CD14-positive monocyte (primary cell): ENCODE data around the gene BRINP3. TPM values are rescaled to one million over a fixed set of nuclear protein-coding genes. Genes with fewer than 3 reads are reported as not detected.

Experiments
- DNase-seq, 3 donors: peaks; one replicate each; pipeline ENCODE4 v3.0.0-alpha.2; 2011 to 2022
- H2AFZ ChIP-seq: 2 replicates; pipeline ENCODE4 v1.6.0; 2012; ENCODE audit warnings: mild to moderate bottlenecking, low read depth, low read length, inconsistent platforms; ENCODE audit not compliant: insufficient read depth, poor library complexity, severe bottlenecking
- H3K27ac ChIP-seq, 2 donors: 1 replicate in 1 of 2; 2 replicates in 1 of 2; pipeline ENCODE4 v1.5.1; 2012 to 2013; ENCODE audit warnings: low read length in 2 of 2, control low read depth in 1 of 2, inconsistent platforms in 1 of 2, low read depth in 1 of 2, mild to moderate bottlenecking in 1 of 2
- H3K27me3 ChIP-seq, 2 donors: one replicate each; pipeline versions ENCODE4 v1.6.0 to v1.6.1; 2011 to 2013; ENCODE audit warnings: low read length in 2 of 2; ENCODE audit not compliant: control insufficient read depth in 2 of 2, insufficient read depth in 2 of 2
- H3K36me3 ChIP-seq, 2 donors: replicated peaks in 1 of 2; 1 replicate in 1 of 2; 2 replicates in 1 of 2; pipeline versions ENCODE4 v1.5.1 to v1.6.1; 2012 to 2013; ENCODE audit warnings: low read length in 2 of 2, control low read depth in 1 of 2, inconsistent platforms in 1 of 2, mild to moderate bottlenecking in 1 of 2; ENCODE audit not compliant: insufficient read depth in 2 of 2, control insufficient read depth in 1 of 2
- H3K4me1 ChIP-seq, 2 donors: 1 replicate in 1 of 2; 2 replicates in 1 of 2; pipeline versions ENCODE4 v1.5.1 to v1.6.1; 2012 to 2013; ENCODE audit warnings: low read length in 2 of 2, control low read depth in 1 of 2, inconsistent platforms in 1 of 2, mild to moderate bottlenecking in 1 of 2, moderate library complexity in 1 of 2; ENCODE audit not compliant: insufficient read depth in 2 of 2, control insufficient read depth in 1 of 2
- H3K4me2 ChIP-seq: replicated peaks from 2 replicates; pipeline ENCODE3; 2012; ENCODE audit warnings: low read length, moderate library complexity, mild to moderate bottlenecking; ENCODE audit not compliant: poor library complexity, severe bottlenecking; ENCODE audit errors: extremely low read depth
- H3K4me3 ChIP-seq, 3 experiments: fragments of 200-600 bp in 1 of 3; sonication (generic) in 1 of 3; replicated peaks in 1 of 3; 1 replicate in 2 of 3; 2 replicates in 1 of 3; pipeline ENCODE4 v1.5.1; 2011 to 2013; ENCODE audit warnings: low read length in 3 of 3, mild to moderate bottlenecking in 3 of 3, control low read depth in 2 of 3, low read depth in 2 of 3, inconsistent platforms in 1 of 3, moderate library complexity in 1 of 3
- H3K79me2 ChIP-seq: 2 replicates; pipeline ENCODE4 v1.6.0; 2012; ENCODE audit warnings: mild to moderate bottlenecking, control low read depth, inconsistent platforms, low read length, moderate library complexity; ENCODE audit not compliant: insufficient read depth
- H3K9ac ChIP-seq: 2 replicates; pipeline ENCODE4 v1.6.0; 2017; ENCODE audit warnings: low read length, mild to moderate bottlenecking; ENCODE audit not compliant: insufficient read depth, poor library complexity, severe bottlenecking
- H3K9me3 ChIP-seq, 2 donors: replicated peaks in 1 of 2; 1 replicate in 1 of 2; 2 replicates in 1 of 2; pipeline versions ENCODE4 v1.5.1 to v1.6.1; 2012 to 2013; ENCODE audit warnings: low read length in 2 of 2, control low read depth in 1 of 2; ENCODE audit not compliant: control insufficient read depth in 1 of 2, insufficient read depth in 1 of 2
- H4K20me1 ChIP-seq: 2 replicates; pipeline ENCODE4 v1.6.0; 2012; ENCODE audit warnings: mild to moderate bottlenecking, low read length, control low read depth, moderate library complexity; ENCODE audit not compliant: insufficient read depth
- H3K27ac Mint-ChIP-seq, 7 donors: one replicate each; pipeline ENCODE4 v1.8.0; 2020; ENCODE audit warnings: mild to moderate bottlenecking in 7 of 7, mixed read lengths in 7 of 7, moderate library complexity in 6 of 7, inconsistent platforms in 2 of 7
- H3K27me3 Mint-ChIP-seq, 3 donors: one replicate each; pipeline ENCODE4 v1.8.0; 2021 to 2022; ENCODE audit warnings: low read depth in 3 of 3, mild to moderate bottlenecking in 3 of 3, mixed read lengths in 3 of 3, moderate library complexity in 3 of 3, inconsistent platforms in 1 of 3
- H3K36me3 Mint-ChIP-seq, 2 donors: one replicate each; pipeline ENCODE4 v1.8.0; 2020; ENCODE audit warnings: mixed read lengths in 2 of 2, inconsistent platforms in 1 of 2, mild to moderate bottlenecking in 1 of 2
- H3K4me1 Mint-ChIP-seq: one replicate; pipeline ENCODE4 v1.8.0; 2020; ENCODE audit warnings: mild to moderate bottlenecking, mixed read lengths
- H3K4me3 Mint-ChIP-seq, 2 donors: one replicate each; pipeline ENCODE4 v1.8.0; 2020; ENCODE audit warnings: mild to moderate bottlenecking in 2 of 2, mixed read lengths in 2 of 2, moderate library complexity in 1 of 2
- H3K9me3 Mint-ChIP-seq, 7 donors: one replicate each; pipeline ENCODE4 v1.8.0; 2020 to 2022; ENCODE audit warnings: mixed read lengths in 7 of 7, mild to moderate bottlenecking in 6 of 7, moderate library complexity in 6 of 7, inconsistent platforms in 2 of 7
- CTCF ChIP-seq: fragments of 200-600 bp; IDR thresholded peaks from one replicate; pipeline ENCODE4 v1.8.0; 2022; ENCODE audit warnings: antibody characterized with exemption, mild to moderate bottlenecking
- WGBS: methylation state at CpG from one replicate; pipeline ENCODE4 v1.1.5; 2013; ENCODE audit warnings: missing lambda C conversion rate; ENCODE audit not compliant: insufficient coverage; 5-methylcytosine and 5-hydroxymethylcytosine counted together
- intact Hi-C, 2 donors: fragments of 100-400 bp; cut with micrococcal nuclease; formaldehyde crosslinking; loops; one replicate each; pipeline versions ENCODE4 v1.15.0 to v1.15.1; 2023
- polyA plus RNA-seq, 3 donors: library from polyadenylated mRNA; depleted of rRNA in 1 of 3; unstranded in 2 of 3; stranded (reverse) in 1 of 3; fragments of 300-500 nt in 2 of 3; fragments of >200 nt in 1 of 3; fragmentation: Illumina TruSeq in 2 of 3; gene quantifications; 1 replicate in 2 of 3; 2 replicates in 1 of 3; pipeline ENCODE4 v1.2.3, GENCODE V29; 2012 to 2021

The BRINP3 gene
- polyA plus RNA-seq, 3 donors: not detected

- H2AFZ ChIP-seq: no peak overlapping the region
- no peaks in the 10 kb centered on the region for H3K9me3 ChIP-seq
- no peaks in the 10 kb centered on the region for H3K27me3 ChIP-seq
- intact Hi-C loops: no loop called here
- Mint-ChIP-seq H3K4me1 (no peaks in the 10 kb centered on the region), H3K9me3 (peaks cover 0 to 2% (median 0%) of the 10 kb centered on the region in 7 donors), H3K36me3 (no peaks in the 10 kb centered on the region), H3K27ac (no peak overlapping the region), H3K4me3 (no peak overlapping the region), H3K27me3 (no peaks in the 10 kb centered on the region)
- no peak for DNase-seq
- H3K4me1 ChIP-seq: no peaks in the 10 kb centered on the region
- no peak overlapping the region for H3K4me2 ChIP-seq
- no peak overlapping the region for H3K4me3 ChIP-seq
- H3K79me2 ChIP-seq: no peaks in the 10 kb centered on the region
- no peak overlapping the region for H3K9ac ChIP-seq
- H3K27ac ChIP-seq: no peak overlapping the region
- TF ChIP-seq CTCF: no peak
- H3K36me3 ChIP-seq: no peaks in the 10 kb centered on the region
- no peaks in the 10 kb centered on the region for H4K20me1 ChIP-seq
Observed at GRCh38 chr1:190429141-190429540, 48.5 kb downstream of the BRINP3 start.

GRCh38 chr1:190416239-190416638, 61.4 kb downstream of the BRINP3 start:
- intact Hi-C loops: no loop called here
- H3K36me3 Mint-ChIP-seq: no peaks in the 10 kb centered on the region
- peaks cover 0 to 3% (median 0%) of the 10 kb centered on the region in 3 donors for H3K27me3 Mint-ChIP-seq
- no peak overlapping the region for H3K27ac ChIP-seq
- H3K9me3 Mint-ChIP-seq: peaks cover 0 to 2% (median 0%) of the 10 kb centered on the region in 7 donors
- H3K36me3 ChIP-seq: no peaks in the 10 kb centered on the region
- no peak for TF ChIP-seq CTCF
- no peak overlapping the region for H3K9ac ChIP-seq
- no peak for DNase-seq
- H2AFZ ChIP-seq: no peak overlapping the region
- H3K79me2 ChIP-seq: no peaks in the 10 kb centered on the region
- H3K4me2 ChIP-seq: no peak overlapping the region
- H3K4me3 ChIP-seq: no peak overlapping the region
- no peaks in the 10 kb centered on the region for H3K4me1 Mint-ChIP-seq
- no peaks in the 10 kb centered on the region for H4K20me1 ChIP-seq
- no peaks in the 10 kb centered on the region for H3K27me3 ChIP-seq
- no CpG with 5 or more reads among the region's 1 CpG for WGBS
- no peak overlapping the region for H3K27ac Mint-ChIP-seq
- H3K4me1 ChIP-seq: no peaks in the 10 kb centered on the region
- no peak overlapping the region for H3K4me3 Mint-ChIP-seq
- no peaks in the 10 kb centered on the region for H3K9me3 ChIP-seq
